Fibroblast of villous mesenchyme (primary cell): ENCODE results near the gene RGS3. TPM values are rescaled to one million over a fixed set of nuclear protein-coding genes. Genes with fewer than 3 reads are reported as not detected.
"Not testable (repeated sequence)": the region's sequence is repeated elsewhere in the genome, so short reads cannot be mapped to it uniquely, and the experiment has no call there.

Experiments used
- DNase-seq: peaks from one replicate; pipeline ENCODE4 v3.0.0-alpha.2; 2010; ENCODE audit warnings: low read depth
- H3K4me3 ChIP-seq: 2 replicates; pipeline ENCODE4 v1.5.1; 2011; ENCODE audit warnings: low read depth, mild to moderate bottlenecking, low read length
- total RNA-seq: library from RNA; depleted of rRNA; stranded (reverse); fragments of >200 nt; gene quantifications from 2 replicates; pipeline ENCODE4 v1.2.3, GENCODE V29; 2012
- TF ChIP-seq, protein P1 (sequence below): IDR thresholded peaks from 2 replicates; pipeline ENCODE4 v1.5.1; 2012; ENCODE audit warnings: low read depth, mild to moderate bottlenecking, low read length; ENCODE audit not compliant: insufficient read depth

The RGS3 gene
- total RNA-seq, 1 donor = 37.1 TPM

DNA sequence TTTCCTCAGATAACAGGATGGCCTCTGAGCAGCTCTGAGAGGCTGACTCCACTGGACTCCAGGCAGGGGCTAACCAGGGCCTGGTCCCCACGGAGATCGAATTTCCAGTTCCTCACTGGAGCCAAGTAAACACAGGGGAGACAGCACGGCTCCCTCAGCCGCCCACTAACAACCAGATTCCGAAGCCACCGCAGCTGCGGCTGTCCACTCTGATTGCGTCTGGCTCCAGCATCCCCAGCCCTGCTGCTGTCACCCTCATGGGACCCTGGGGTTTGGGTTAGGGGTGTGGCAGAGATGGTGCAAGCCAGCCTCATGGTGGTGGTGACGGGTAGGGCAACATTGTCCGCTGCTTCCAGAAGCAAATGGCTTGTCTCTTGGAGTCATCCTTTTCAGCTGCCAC is 172.6 kb downstream of the RGS3 start:
- no peak overlapping the region for H3K4me3 ChIP-seq
- no peak for DNase-seq
- TF ChIP-seq, protein P1, sequence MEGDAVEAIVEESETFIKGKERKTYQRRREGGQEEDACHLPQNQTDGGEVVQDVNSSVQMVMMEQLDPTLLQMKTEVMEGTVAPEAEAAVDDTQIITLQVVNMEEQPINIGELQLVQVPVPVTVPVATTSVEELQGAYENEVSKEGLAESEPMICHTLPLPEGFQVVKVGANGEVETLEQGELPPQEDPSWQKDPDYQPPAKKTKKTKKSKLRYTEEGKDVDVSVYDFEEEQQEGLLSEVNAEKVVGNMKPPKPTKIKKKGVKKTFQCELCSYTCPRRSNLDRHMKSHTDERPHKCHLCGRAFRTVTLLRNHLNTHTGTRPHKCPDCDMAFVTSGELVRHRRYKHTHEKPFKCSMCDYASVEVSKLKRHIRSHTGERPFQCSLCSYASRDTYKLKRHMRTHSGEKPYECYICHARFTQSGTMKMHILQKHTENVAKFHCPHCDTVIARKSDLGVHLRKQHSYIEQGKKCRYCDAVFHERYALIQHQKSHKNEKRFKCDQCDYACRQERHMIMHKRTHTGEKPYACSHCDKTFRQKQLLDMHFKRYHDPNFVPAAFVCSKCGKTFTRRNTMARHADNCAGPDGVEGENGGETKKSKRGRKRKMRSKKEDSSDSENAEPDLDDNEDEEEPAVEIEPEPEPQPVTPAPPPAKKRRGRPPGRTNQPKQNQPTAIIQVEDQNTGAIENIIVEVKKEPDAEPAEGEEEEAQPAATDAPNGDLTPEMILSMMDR = no peak

DNA sequence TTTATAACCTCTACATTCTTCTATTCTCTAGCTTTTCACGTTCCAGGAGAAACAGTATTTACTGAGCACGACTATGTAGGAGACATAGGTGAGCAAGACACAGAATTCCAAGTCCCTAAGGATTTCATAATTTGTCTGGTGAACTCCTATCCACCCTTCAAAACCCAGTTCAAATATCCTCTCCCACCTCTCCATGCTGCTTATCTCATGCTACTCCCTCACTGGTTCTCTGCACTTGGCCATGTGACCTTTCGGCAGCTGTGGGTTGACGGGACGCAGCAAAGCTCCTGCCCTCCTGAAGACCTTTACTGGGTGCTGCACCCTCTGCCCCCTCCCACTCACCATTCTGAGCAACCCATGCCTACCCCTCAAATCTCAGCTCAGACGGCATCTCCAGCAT is 173.2 kb downstream of the RGS3 start:
- TF ChIP-seq, protein P1 = no peak
- H3K4me3 ChIP-seq = no peak overlapping the region
- no peak for DNase-seq

GRCh38 chr9:113638490-113638889 is 175.0 kb downstream of the RGS3 start:
- DNase-seq = no peak
- H3K4me3 ChIP-seq = no peak overlapping the region
- TF ChIP-seq, protein P1 = no peak

DNA sequence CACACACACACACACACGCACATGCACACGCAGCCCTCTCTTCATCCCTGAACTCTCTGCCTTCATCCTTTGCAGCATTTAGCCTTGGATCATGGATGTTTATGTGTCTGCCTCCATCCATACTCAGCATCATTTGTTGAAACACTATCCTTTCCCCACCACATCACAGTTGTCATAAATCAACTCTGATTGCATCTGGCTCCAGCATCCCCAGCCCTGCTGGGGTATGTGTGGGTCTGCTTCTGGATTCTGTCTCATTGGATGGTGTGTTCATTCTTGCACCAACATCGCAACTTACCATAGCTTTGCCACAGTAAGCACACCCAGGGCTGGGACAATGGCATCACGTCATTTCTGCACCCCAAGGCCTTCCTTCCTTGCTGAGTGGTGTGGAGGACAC is 175.4 kb downstream of the RGS3 start:
- no peak for DNase-seq
- TF ChIP-seq, protein P1 = no peak
- H3K4me3 ChIP-seq = no peak overlapping the region

DNA sequence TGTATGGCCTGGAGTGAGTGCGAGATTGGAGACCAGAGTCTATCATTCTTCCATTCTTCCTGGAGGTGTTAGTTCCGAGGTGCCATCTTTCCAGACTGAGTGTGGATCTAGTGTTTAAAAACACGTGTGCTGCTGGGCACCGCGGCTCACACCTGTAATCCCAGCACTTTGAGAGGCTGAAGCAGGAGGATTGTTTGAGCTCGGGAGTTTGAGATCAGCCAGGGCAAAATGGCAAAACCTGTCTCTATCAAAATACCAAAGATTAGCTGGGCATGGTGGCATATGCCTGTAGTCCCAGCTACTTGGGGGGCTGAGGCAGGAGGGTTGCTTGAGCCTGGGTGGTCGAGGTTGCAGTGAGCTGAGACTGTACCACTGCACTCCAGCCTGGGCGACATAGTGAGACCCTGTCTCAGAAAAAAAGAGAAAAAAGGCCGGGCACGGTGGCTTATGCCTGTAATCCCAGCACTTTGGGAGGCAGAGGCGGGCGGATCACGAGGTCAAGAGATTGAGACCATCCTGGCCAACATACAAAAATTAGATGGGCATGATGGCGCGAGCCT is 176.0 kb downstream of the RGS3 start:
- not testable (repeated sequence) for H3K4me3 ChIP-seq, DNase-seq

DNA sequence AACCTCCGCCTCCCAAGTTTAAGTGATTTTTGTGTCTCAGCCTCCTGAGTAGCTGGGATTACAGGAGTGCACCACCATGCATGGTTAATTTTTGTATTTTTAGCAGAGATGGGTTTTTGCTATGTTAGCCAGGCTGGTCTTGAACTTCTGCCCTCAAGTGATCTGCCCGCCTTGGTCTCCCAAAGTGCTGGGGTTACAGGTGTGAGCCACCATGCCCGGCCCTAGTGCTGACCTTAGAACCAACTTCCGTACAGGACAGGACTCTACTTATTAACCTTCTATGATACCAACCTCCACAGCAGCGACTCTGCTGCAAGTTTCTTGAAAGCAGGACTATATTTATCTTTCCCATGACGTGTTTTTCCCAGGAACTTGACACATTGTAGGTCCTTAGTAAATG is 176.9 kb downstream of the RGS3 start:
- TF ChIP-seq, protein P1 = no peak
- H3K4me3 ChIP-seq = no peak overlapping the region

DNA sequence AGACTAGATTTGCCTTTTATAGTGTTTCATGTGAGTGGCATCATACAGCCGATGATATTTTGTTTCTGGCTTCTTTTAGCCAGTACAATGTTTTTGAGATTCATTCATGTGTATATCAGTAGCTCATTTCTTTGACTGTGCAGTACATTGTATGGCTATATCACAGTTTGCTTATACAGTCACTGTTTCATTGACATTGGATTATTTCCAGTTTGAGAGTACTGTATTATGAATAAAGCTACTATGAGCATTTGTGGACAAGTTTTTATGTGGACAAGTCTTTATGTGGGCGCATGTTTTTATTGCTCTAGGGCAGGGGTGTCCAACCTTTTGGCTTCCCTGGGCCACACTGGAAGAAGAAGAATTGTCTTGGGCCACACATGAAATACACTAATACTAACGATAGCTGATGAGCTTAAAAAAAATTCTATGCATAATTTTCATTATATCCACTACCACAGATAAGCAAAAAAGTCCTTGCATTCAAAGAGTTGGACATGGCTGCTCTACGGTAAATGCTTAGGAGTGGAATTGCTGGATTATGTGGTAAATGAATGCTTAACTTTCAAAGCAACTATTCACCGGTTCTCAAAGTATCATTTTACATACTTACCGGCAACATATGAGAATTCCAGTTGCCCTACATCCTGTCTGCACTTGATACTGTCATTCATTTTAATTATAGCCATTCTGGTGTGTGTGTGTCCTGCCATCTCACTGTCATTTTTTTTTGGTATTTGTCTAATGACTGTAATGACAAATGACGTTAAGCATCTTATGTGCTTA is 177.8 kb downstream of the RGS3 start:
- TF ChIP-seq, protein P1 = no peak
- H3K4me3 ChIP-seq = no peak overlapping the region
- no peak for DNase-seq

More for the DNA sequence above, 176.9 kb downstream of the RGS3 start:
- no peak for DNase-seq
